ENCODE results near the gene PMP22. TPM values are rescaled to one million over a fixed set of nuclear protein-coding genes. Genes with fewer than 3 reads are reported as not detected.
A peak's percentile ranks its signal among the peaks of the same experiment; 100 is the strongest.

Gene PMP22
- total RNA-seq, 2 donors from 2014 or later, result not detected

- peaks cover 45% of the 10 kb centered on the region for H3K27me3 Mint-ChIP-seq
- no peaks in the 10 kb centered on the region for H3K36me3 Mint-ChIP-seq (ENCODE audit: low read depth)
- no peak overlapping the region for H3K4me3 Mint-ChIP-seq
- H3K4me1 Mint-ChIP-seq, result peaks cover 3% of the 10 kb centered on the region
- no peak for ATAC-seq (replicated peaks)
- H3K9me3 Mint-ChIP-seq, result no peaks in the 10 kb centered on the region
- no peak overlapping the region for H3K27ac Mint-ChIP-seq
Observed at GRCh38 chr17:15267996-15268395, 2.9 kb upstream of the PMP22 start.

DNA sequence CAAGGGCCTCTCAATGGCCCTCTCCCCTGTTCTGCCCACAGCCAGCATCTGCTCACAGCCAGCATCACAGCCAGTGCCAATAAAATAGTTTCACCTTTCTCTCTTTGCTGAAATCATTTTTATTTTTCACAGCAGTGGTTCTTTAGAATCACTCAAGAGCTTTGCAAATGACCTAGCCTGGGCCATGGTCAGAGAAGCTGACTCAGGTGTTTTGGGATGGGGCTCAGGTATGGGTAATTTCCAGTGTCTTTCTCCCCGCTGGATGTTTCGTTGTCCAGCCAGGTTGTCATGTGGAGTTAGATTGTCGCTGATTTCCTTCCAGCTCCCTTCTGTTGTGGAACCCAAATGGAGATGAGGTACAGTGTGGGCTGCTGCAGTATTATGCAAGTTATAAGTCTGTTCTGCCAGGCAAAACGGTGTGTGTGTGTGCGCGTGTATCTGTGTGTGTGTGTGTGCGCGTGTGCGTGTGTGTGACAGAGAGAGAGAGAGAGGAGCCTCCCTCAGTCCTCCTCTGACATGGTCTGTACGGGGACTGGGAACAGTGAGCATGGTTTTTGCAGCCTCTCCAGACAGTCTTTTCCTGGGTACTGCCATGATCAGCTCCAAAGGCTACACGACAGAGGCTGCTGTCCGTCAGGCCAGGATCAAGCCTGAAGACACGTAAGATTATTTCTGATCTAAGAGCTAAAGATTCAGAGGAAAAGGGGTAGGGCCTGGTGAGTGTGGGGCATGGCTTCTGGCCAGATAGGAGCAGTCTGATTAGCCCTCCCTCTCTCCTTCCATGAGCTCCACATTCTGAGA is 1.4 kb upstream of the PMP22 start:
- no peaks in the 10 kb centered on the region for H3K36me3 Mint-ChIP-seq (ENCODE audit: low read depth)
- no peak for ATAC-seq (replicated peaks)
- H3K4me1 Mint-ChIP-seq, result peaks cover 3% of the 10 kb centered on the region
- H3K27me3 Mint-ChIP-seq, result peaks cover 53% of the 10 kb centered on the region
- H3K27ac Mint-ChIP-seq, result no peak overlapping the region
- H3K4me3 Mint-ChIP-seq, result no peak overlapping the region
- H3K9me3 Mint-ChIP-seq, result no peaks in the 10 kb centered on the region

DNA sequence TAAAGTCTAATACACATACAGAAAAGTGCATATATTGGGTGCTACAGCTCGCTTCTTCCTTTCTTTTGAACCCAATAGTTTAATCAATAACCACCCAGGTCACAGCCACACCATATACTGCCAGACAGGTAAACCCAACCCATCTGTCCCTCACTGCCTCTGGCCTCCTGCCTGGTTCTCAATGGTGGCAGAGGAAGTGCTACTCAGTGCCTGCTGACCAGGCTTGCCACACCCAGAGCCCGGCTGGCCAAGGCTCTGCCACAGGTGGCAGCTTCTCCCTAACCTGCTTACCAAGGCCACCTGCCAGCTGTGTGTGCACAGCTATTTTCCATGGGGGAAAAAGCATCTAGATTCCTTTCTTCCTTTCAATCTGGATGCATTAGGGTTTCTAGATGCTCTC is 584 bp downstream of the PMP22 start:
- Mint-ChIP-seq H3K4me1 (peaks cover 3% of the 10 kb centered on the region), H3K9me3 (no peaks in the 10 kb centered on the region), H3K27ac (no peak overlapping the region), H3K36me3 (ENCODE audit: low read depth) (no peaks in the 10 kb centered on the region), H3K27me3 (peaks cover 57% of the 10 kb centered on the region), H3K4me3 (no peak overlapping the region)
- no peak for ATAC-seq (replicated peaks)

GRCh38 chr17:15263680-15264079 is 1.4 kb downstream of the PMP22 start:
- peaks cover 3% of the 10 kb centered on the region for H3K4me1 Mint-ChIP-seq
- no peaks in the 10 kb centered on the region for H3K9me3 Mint-ChIP-seq
- peaks cover 65% of the 10 kb centered on the region for H3K27me3 Mint-ChIP-seq
- ATAC-seq (replicated peaks), result no peak
- no peak overlapping the region for H3K4me3 Mint-ChIP-seq
- H3K36me3 Mint-ChIP-seq (ENCODE audit: low read depth), result no peaks in the 10 kb centered on the region
- no peak overlapping the region for H3K27ac Mint-ChIP-seq

DNA sequence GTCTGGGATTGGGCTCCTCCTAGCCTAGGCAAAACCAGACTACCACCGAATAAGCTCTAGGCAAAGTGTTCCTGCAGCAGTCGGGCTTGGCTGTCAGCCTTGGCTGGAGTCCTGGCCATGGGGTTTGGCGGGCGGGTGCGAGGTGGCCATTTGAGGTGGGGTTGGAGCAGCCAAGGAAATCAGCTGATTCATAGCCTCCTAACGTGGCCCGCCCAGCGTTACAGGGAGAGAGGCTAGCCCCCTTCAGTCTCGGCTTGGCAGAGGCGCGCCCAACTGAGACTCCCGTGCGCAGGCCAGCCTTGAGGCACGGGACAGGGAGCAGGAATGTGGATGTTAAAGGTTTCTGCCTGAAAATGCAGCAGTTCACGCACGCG is 1.9 kb downstream of the PMP22 start:
- Mint-ChIP-seq H3K27me3 (peaks cover 67% of the 10 kb centered on the region), H3K4me3 (no peak overlapping the region), H3K27ac (no peak overlapping the region), H3K4me1 (peaks cover 3% of the 10 kb centered on the region), H3K36me3 (ENCODE audit: low read depth) (no peaks in the 10 kb centered on the region), H3K9me3 (no peaks in the 10 kb centered on the region)
- ATAC-seq (replicated peaks), result no peak

DNA sequence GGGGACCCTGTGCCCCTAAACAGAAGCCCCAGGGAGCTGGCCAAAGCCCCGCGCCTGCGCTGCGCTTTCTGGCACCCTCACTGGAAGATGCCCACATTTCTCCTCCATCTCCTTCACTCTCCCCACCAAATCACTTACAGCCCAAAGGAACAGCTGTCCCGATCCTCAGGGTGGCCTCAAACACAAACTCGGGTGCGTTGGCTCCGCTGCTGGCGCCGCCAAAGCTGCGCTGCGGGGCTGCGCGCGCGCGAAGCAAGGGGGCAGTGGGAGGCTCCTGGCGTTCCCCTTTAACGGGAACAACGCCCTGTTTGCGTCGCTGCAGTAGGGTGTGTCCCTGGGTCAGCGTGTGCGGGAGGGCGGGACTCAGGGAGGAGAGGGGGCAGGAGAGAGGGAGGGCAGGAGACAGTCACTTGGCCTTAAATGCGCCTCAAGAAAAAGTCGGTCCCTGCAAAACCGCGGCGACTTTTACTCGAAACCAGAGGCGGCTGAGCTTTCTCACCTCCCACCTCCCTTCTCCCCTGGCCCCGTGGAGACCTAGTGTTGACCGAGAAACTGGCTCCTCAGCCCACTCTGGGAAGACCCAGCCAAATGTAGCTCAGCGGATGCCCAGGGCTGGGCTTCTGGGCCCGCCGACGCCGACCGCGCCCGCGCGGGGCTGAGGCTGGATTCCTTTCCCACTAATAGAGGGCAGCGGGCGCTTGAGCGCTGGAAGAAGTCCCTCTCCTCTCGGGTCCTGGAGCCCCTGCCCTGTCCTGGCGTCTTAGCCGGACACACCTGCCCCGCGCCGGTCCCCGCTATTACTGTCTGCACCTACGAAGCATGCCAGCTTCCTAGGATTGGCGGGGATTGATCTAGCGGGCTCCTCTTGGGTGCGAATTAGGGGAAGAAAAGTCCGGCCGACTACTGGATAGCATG is 2.6 kb downstream of the PMP22 start:
- peaks cover 3% of the 10 kb centered on the region for H3K4me1 Mint-ChIP-seq
- peaks cover 68% of the 10 kb centered on the region for H3K27me3 Mint-ChIP-seq
- no peak overlapping the region for H3K27ac Mint-ChIP-seq
- ATAC-seq (replicated peaks), result no peak
- no peaks in the 10 kb centered on the region for H3K9me3 Mint-ChIP-seq
- H3K36me3 Mint-ChIP-seq (ENCODE audit: low read depth), result no peaks in the 10 kb centered on the region
- no peak overlapping the region for H3K4me3 Mint-ChIP-seq

GRCh38 chr17:15261802-15262290 is 3.3 kb downstream of the PMP22 start:
- no peak for ATAC-seq (replicated peaks)
- Mint-ChIP-seq H3K27me3 (peaks cover 65% of the 10 kb centered on the region), H3K4me1 (peaks cover 8% of the 10 kb centered on the region), H3K4me3 (no peak overlapping the region), H3K9me3 (no peaks in the 10 kb centered on the region), H3K36me3 (ENCODE audit: low read depth) (no peaks in the 10 kb centered on the region), H3K27ac (no peak overlapping the region)

- H3K27me3 Mint-ChIP-seq, result peaks cover 64% of the 10 kb centered on the region
- no peak for ATAC-seq (replicated peaks)
- H3K36me3 Mint-ChIP-seq (ENCODE audit: low read depth), result no peaks in the 10 kb centered on the region
- peaks cover 6% of the 10 kb centered on the region for H3K4me1 Mint-ChIP-seq
- peak overlapping the region; percentile 75 for H3K4me3 Mint-ChIP-seq
- no peak overlapping the region for H3K27ac Mint-ChIP-seq
- no peaks in the 10 kb centered on the region for H3K9me3 Mint-ChIP-seq
Observed at GRCh38 chr17:15261258-15261801, 3.8 kb downstream of the PMP22 start.

DNA sequence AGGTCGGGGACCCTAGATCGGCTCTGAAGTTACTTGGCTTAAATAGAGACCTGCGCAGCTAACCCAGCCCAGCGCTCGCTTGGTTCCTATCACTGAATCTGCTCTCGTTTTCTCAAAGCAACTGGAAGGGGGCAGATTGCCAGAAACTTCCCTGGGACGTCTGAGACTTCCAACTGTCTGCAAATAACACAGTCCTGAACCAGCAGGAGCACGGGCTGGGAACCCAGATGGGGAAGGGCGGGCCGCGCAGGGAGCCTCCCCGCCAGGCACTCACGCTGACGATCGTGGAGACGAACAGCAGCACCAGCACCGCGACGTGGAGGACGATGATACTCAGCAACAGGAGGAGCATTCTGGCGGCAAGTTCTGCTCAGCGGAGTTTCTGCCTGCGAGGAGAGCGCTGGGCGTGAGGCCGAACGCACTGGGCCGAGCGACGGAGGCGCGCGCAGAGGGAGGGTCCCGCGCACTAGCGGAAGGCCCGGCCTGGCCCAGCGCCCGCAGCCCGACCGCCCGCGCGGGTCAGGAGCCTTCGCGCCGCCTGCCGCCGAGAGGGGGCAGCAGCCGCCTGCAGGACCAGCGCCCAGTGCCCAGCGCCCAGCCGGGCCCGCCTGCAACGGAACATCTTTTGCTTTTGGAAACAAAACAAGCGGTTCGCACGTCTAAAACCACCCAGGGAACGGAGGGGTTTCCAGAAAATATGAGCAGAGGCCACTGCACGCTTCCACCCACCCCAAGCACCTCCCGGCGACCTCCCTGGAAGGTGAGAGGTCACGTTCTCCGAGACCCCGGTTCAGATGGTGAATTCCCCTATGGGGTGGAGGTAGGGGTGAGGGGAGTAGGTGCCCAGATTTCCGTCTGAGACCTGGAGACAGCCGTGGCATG is 4.5 kb downstream of the PMP22 start:
- Mint-ChIP-seq H3K4me3 (peak overlapping the region; percentile 75), H3K9me3 (no peaks in the 10 kb centered on the region), H3K4me1 (peaks cover 5% of the 10 kb centered on the region), H3K27me3 (peaks cover 59% of the 10 kb centered on the region), H3K27ac (no peak overlapping the region), H3K36me3 (ENCODE audit: low read depth) (no peaks in the 10 kb centered on the region)
- ATAC-seq (replicated peaks), result peak; percentile 84

- Mint-ChIP-seq H3K4me1 (peaks cover 5% of the 10 kb centered on the region), H3K4me3 (no peak overlapping the region), H3K27me3 (peaks cover 57% of the 10 kb centered on the region), H3K9me3 (no peaks in the 10 kb centered on the region), H3K27ac (no peak overlapping the region), H3K36me3 (ENCODE audit: low read depth) (no peaks in the 10 kb centered on the region)
- ATAC-seq (replicated peaks), result no peak
Observed at GRCh38 chr17:15257796-15258512, 7.2 kb downstream of the PMP22 start.

DNA sequence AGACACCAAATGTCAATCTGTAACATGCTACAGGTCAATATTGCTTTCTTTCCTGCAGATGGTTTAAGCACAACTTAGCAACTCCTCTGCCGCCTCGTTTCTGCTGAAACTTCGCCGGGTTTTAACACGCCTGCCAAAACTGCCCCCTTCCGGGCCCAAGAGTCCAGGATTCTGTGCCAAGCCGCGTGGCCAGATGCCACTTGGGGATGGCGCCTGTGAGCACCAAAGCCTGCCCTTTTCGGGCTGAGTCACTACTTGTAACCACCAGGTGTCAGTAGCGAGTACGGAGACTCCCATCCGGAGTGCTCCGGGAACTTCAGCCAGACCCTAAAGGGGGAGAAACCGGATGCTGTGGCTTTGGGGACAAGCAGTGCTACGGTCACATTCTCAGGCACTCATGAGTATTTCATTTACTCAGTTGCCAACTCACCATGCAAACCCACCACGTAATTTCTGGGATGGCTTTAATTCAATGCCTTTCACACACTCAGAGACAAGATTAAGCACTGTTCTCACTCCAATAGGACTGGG is 7.8 kb downstream of the PMP22 start:
- no peaks in the 10 kb centered on the region for H3K9me3 Mint-ChIP-seq
- ATAC-seq (replicated peaks), result peak; percentile 74
- peaks cover 57% of the 10 kb centered on the region for H3K27me3 Mint-ChIP-seq
- H3K4me1 Mint-ChIP-seq, result peaks cover 5% of the 10 kb centered on the region
- H3K27ac Mint-ChIP-seq, result no peak overlapping the region
- no peaks in the 10 kb centered on the region for H3K36me3 Mint-ChIP-seq (ENCODE audit: low read depth)
- no peak overlapping the region for H3K4me3 Mint-ChIP-seq

DNA sequence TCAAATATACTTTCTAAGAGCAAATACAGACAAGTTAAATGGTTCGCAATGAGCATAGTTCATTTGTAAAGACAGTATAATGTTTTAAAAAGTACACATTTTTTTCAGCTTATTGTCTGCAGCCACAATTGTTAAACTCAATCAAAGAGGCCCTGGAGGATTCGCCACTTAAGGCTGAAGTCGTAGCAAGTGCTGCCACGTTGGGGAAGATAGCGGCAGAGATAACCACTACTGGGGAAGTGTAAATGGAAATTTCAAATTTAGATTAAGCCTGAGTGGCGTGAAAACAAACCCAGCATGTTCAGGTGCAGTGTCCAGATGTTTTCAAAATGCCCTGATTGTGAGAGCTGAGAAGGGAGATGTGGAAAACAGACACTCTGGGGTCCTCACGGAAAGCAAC is 8.4 kb downstream of the PMP22 start:
- no peak for ATAC-seq (replicated peaks)
- no peaks in the 10 kb centered on the region for H3K9me3 Mint-ChIP-seq
- no peaks in the 10 kb centered on the region for H3K36me3 Mint-ChIP-seq (ENCODE audit: low read depth)
- peaks cover 5% of the 10 kb centered on the region for H3K4me1 Mint-ChIP-seq
- no peak overlapping the region for H3K4me3 Mint-ChIP-seq
- peaks cover 53% of the 10 kb centered on the region for H3K27me3 Mint-ChIP-seq
- no peak overlapping the region for H3K27ac Mint-ChIP-seq

DNA sequence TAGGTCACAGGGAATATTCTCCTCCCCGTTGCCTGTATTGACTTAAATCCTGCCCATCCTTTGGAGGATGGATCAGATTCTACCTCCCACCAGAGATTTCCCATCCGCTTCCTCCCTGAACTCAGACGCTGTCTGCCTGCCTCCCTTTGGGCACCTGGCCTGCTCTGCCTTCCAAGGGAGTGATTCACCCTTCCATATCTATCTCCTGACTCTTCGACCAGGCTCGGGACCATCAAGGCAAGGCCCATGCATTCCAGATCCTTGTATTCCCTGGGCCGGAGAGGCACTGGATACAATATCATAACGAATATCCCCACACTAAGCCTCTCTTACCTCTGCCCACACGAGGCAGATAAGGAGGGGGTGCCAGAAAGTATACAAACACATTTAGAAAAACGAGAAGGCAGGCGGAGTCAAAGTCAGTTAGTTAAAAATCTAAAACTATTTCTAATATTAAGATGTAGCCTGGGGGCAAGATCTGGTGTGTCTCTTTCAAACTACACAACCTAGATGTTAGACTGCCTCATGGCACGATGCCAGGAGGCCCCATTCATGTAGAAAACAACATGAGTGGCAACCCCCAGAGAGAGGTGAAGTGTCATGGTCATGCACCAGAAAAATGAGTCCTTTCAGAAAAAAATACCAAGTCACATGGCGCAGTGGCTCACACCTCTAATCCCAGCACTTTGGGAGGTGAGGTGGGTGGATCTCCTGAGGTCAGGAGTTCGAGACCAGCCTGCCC is 9.2 kb downstream of the PMP22 start:
- H3K4me3 Mint-ChIP-seq, result no peak overlapping the region
- no peak overlapping the region for H3K27ac Mint-ChIP-seq
- H3K4me1 Mint-ChIP-seq, result peaks cover 5% of the 10 kb centered on the region
- H3K36me3 Mint-ChIP-seq (ENCODE audit: low read depth), result no peaks in the 10 kb centered on the region
- peaks cover 51% of the 10 kb centered on the region for H3K27me3 Mint-ChIP-seq
- ATAC-seq (replicated peaks), result no peak
- H3K9me3 Mint-ChIP-seq, result no peaks in the 10 kb centered on the region
